Measurements from ENCODE around the gene TOMT. TPM values are rescaled to one million over a fixed set of nuclear protein-coding genes. Genes with fewer than 3 reads are reported as not detected.

TOMT gene
- total and polyA plus RNA-seq, 2 of the 13 experiments (the other 11 are each of a cell fraction or from before 2014, with no cell fraction given): not detected

- TF ChIP-seq FUBP1 (CRISPR knock-in tag; IDR thresholded peaks at IDR 0.05; ENCODE audit: borderline replicate concordance) (no peak), FOXA3 (CRISPR knock-in tag; IDR thresholded peaks at IDR 0.05) (peak; percentile 60), MXD4 (CRISPR knock-in tag; IDR thresholded peaks at IDR 0.05) (0 out of 2 replicates have a peak, but pooled peaks have one; percentile 33), FOXA1 (IDR thresholded peaks at IDR 0.05) (no peak), FOXA1 (CRISPR knock-in tag; IDR thresholded peaks at IDR 0.05) (peak; percentile 66; the same call in 1 of the 2 replicates), ZNF264 (CRISPR knock-in tag; IDR thresholded peaks at IDR 0.05) (0 out of 2 replicates have a peak, but pooled peaks have one; percentile 24), NR2C2 (CRISPR knock-in tag; IDR thresholded peaks at IDR 0.05; ENCODE audit: borderline replicate concordance) (peak; percentile 73; the same call in 1 of the 2 replicates), CTCF (CRISPR knock-in tag; IDR thresholded peaks at IDR 0.05) (peak; percentile 33; the same call in 1 of the 2 replicates), ZC3H4 (CRISPR knock-in tag; IDR thresholded peaks at IDR 0.05; ENCODE audit: borderline replicate concordance) (peak; percentile 18; the same call in 1 of the 2 replicates), SP2 (CRISPR knock-in tag; IDR thresholded peaks at IDR 0.05) (0 out of 2 replicates have a peak, but pooled peaks have one; percentile 60), SMAD3 (CRISPR knock-in tag; IDR thresholded peaks at IDR 0.05) (0 out of 2 replicates have a peak, but pooled peaks have one; percentile 7), TFDP2 (CRISPR knock-in tag; IDR thresholded peaks at IDR 0.05) (0 out of 2 replicates have a peak, but pooled peaks have one; percentile 58), MAFF (IDR thresholded peaks at IDR 0.05; ENCODE audit: low read depth, low read length) (no peak), IRF9 (CRISPR knock-in tag; IDR thresholded peaks at IDR 0.05; ENCODE audit: borderline replicate concordance) (0 out of 2 replicates have a peak, but pooled peaks have one; percentile 47), SIN3A (IDR thresholded peaks at IDR 0.05; ENCODE audit: borderline replicate concordance, low read depth, low read length) (peak; percentile 77; the same call in 1 of the 2 replicates), ZNF3 (CRISPR knock-in tag; IDR thresholded peaks at IDR 0.05) (no peak; the same call in 1 of the 2 replicates), SRF (IDR thresholded peaks at IDR 0.05; ENCODE audit: low read depth, low read length) (no peak), HIVEP1 (CRISPR knock-in tag; IDR thresholded peaks at IDR 0.05) (0 out of 2 replicates have a peak, but pooled peaks have one; percentile 55)
Measured at GRCh38 chr11:72102946-72103753, 2.6 kb upstream of the TOMT start, which contains the start of gene LAMTOR1 (continued).

Data from HepG2 (cell line).